ENCODE measurements around the gene FOXL2NB.
"Not testable (repeated sequence)": the region's sequence is repeated elsewhere in the genome, so short reads cannot be mapped to it uniquely, and the experiment has no call there.

FOXL2NB gene

DNA sequence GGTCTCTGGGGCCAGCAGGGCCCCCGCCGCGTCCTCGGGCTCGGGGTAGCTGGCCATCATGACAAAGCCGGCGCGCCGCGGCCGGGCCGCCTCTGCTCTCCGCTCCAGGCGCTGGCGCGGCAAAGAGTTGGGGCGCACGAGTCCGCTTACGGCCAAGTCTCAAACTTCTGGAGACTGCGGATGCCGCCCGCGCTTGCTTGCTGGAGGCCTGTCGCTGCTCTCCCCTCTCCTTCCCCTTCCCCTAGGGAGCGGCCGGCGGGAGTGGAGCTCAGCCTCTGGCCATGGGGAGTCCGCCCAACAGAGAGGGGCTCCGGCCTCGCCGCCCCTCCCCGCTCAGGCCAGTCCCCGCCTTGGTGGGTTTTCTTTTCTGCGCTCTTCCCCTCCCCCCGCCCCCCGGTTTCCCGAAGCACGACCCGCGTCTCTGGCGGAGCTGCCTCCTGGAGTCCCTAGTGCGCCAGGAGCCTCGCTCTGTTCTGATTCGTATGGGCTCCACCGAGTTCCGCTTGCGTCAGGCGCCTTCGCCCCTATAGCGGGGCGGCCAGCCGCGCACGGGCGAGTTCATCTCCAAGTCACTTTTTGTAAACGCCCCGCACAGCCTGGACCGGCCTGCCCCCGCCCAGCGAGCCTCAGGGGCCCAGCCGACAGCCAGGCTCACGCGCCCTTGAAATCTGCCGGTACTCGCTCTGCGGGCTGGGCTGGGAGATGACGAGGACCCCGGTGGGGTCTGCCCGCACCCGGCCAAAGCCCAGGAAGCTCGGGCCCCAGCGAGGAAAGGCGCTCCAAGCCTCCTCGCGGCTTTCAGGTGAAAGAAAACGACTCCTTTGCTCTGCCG lies at the start of gene FOXL2NB, which contains the start of gene FOXL2:
FOXL2NB (plus strand) TSS at position 555 of the 832 bp plus-strand sequence; CDS start at position 703, 148 bp downstream.
FOXL2 (minus strand) TSS at position 475 of the 832 bp plus-strand sequence; CDS start at position 60, 415 bp downstream.
- peak; percentile 88 for DNase-seq

DNA sequence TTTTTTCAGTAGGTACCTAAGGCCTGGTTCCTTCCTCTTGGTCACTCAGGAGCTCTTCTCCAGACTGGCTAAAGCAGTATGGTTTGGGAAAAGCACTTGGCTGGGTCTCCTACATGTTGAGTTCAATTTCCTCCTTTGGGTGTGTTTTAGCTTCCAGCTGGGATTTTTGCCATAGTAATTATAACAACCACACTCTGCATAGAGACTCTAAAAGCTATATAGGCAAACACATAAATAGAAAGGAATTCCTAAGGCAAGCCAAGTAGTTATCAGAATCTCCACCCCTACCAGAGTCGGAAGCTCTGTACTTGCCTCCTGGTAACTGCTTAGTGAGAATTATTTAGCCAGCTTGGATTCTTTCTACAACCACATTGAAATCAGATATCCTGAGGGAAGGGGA lies 48.7 kb upstream of the FOXL2NB start:
- DNase-seq: peak; percentile 41

DNA sequence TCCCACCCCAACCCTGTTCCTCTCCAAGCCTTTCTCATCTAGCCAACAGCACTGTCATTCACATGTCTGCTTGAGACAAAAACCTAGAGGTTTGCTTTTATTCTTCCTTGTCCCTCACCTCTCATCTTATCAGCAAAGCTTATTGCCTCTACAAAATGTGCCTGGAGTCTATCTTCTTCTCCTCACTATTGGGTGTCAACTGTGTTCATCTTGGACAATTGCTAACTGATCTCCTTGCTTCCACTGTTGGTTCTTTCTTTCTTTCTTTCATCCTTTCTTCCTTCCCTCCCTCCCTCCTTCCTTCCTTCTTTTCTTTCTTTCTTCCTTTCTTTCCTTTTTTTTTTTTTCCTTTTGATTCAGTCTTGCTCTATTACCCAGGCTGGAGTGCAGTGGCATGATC lies 48.3 kb upstream of the FOXL2NB start:
- no peak for DNase-seq

DNA sequence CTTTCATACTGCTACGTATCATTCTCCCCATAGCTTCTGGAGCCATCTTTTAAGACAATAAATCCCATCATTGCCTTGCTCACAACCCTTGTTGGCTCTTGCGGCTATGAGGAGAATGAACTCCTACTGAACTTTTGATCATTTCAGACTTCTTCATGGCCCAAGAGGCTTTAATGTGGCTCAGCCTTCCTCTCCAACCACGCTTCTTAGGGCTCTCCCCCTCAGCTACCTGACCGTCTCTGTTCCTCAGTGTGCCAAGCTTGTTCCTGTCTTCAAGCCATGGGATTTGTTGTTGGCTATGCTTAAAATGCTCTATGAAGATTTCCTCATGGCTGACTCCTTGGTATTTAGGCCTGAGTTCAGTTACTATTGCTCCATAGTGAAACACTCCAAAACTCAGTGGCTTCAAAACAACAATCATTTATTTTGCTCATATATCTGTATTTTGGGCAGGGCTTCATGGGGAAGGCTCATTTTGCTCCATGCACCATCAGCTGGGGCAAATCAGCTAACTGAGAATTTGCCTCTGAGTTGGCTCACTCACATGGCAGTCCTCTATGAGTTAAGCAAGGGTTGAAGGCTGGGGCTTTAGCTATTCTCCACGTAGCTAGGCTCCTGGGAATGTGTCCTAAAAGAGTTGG lies 47.5 kb upstream of the FOXL2NB start:
- DNase-seq: no peak

DNA sequence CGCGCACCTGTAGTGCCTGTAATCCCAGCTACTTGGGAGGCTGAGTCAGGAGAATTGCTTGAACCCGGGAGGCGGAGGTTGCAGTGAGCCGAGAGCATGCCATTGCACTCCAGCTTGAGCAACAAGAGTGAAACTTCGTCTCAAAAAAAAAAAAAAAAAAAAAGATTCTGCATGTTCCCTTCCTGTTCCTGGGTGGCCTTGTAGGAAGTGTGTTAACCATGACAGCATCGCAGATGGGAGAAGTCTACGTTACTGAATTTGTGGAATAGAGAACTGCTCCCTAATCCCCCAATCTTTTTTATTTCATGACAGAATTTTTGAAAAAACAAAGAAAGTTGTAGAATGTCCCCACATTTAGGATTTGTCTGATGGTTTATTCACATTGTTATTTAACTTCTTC lies 45.5 kb upstream of the FOXL2NB start:
- DNase-seq: no peak

DNA sequence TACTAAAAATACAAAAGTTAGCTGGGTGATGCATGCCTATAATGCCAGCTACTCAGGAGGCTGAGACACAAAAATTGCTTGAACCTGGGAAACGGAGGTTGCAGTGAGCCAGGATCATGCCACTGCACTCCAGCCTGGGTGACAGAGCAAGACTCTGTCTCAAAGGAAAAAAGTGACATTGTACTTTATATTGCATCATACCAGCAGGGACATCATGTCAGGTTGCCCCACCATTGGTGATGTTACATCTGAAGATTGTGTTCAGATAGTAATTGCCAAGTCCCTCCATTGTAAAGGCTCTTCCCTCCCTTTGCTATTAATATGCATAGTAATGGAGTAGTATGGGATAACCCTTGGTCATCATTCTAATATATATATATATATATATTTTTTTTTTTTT lies 44.8 kb upstream of the FOXL2NB start:
- DNase-seq: no peak

DNA sequence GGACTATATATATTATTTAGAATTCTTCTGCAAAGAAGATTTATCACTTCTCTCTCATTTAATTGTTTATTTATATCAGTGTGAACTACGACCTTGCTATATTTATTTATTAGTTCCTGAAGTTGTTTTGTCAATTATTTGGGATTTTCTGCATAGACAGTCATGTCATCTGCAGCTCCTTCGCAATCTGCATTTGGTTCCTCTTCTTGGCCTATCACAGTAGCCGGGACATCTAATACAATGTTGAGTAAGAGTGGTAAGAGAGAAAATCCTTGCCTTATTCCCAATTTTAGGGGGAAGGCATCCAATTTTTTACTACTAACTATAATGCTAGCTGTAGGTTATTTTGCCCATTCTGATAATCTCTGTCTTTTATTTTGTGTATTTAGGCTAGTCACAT lies 39.5 kb upstream of the FOXL2NB start:
- no peak for DNase-seq

DNA sequence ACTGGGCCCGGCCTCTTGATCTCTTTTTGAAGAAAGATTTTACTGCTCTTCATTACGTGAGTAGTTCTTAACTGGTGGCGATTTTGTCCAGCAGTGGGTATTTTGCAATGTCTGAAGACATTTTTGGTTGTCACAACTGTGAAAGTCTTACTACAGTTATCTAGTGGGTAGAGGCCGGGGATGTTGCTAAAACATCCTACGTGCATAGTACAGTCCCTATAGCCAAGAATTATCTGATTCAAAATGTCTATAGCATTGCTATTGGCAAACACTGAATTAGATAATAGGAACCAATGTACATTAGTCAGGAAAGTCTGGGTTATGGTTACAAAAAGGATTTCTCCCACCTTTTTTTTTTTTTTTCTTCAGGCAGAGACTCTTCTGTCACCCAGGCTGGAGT lies 38.2 kb upstream of the FOXL2NB start:
- no peak for DNase-seq

DNA sequence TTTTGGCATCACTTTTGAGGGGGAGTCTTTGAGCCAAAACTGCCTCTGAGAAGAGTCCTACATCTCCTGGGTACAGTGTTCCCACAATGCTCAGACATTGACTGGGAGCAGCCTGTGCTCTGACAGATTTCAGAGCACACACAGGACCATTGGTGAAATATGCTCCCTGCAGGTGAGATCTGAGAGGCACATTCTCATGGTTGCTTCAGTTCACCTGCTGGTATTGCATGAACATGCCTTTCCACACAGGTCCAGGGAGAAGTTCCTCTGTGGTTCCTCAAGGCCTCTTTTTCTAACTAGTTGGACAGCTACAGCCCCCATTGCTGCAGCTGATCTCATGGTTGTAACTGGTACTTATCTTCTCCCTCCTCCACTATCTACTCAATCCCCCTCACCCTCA lies 37.1 kb upstream of the FOXL2NB start:
- DNase-seq: no peak

DNA sequence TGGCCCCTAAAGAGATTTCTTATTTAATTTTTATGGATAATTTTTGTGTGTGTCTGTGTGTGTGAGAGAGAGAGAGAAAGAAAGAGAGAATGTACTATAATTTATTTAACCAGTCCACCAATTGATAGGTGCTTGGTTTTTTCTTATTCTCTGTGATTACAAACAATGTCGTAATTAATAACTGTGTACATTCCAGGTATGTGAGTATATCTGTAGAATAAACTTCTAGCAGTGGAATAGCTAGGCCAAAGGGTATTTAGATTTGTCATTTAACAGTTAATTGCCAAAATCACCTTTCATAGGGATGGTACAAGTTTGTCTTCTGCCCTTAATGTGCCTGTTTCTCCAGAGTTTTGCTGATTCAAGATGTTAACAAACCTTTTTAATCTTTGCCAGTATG lies 35.4 kb upstream of the FOXL2NB start:
- DNase-seq: no peak

DNA sequence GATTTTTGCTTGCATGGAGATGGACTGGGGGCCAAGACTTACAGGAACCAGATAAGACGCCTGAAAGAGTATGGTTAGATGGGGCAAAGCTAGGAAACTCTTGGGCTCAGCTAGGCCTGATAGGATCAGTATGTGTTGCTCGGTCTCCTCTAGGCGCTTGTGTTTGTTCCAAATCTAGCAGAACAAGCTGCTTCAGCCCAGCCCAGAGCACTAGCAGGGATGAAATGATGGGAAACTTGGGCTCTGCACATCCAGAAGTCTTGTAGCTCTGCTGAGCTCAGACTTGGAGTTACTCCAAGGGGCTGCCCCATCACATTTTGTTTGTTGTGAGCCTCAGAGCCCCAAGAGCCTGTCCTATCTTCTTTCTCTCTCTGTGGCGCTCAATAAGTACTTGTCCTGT lies 34.8 kb upstream of the FOXL2NB start:
- no peak for DNase-seq

DNA sequence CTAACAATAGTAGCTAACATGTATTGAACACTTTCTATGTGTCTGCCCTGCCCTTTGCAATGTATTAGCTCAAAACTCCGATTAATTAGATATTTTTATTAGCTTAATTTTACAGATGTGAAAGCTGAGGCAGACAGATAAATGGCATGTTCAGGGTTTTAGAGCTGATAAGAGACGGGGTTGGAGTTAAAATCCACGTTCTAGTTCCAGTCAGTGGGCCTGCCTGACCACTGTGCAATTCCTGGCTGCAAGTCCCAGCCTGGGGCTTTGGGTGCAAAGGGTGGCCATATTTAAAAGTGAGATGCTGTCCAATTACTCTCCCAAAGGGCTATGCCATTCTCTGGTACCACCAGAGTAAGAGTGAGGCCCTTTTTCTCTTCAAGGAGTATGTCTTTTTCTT lies 33.3 kb upstream of the FOXL2NB start:
- no peak for DNase-seq

DNA sequence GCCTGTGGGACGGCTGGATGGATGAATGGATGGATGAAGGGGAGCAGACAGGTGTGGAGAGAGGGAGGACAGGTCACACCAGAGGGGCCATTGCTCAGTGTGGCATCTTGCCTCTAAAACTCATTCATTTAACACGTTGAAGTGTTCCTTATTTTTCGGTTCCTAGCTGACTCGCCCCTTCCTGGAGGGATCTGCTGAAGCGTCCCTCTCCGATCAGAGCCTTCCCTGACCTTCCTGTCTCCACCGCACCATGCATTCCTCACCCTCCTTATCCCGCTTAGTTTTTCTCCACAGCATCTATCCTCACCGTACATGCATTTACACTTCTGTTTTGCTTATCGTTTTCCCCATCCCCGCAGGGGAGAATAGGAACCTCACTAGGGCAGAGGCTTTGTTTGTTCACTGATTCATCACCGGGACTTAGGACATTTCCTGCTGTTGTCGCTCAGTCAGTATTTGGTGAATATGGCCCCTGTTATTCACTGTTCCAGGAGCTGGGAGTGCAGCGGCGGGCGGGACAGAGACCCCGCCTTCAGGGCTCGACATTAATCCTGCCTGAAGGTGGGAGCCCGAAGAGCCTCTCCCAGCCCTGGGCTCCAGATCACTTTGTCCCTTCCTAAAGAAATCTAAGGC lies 32.0 kb upstream of the FOXL2NB start:
- no peak for DNase-seq

DNA sequence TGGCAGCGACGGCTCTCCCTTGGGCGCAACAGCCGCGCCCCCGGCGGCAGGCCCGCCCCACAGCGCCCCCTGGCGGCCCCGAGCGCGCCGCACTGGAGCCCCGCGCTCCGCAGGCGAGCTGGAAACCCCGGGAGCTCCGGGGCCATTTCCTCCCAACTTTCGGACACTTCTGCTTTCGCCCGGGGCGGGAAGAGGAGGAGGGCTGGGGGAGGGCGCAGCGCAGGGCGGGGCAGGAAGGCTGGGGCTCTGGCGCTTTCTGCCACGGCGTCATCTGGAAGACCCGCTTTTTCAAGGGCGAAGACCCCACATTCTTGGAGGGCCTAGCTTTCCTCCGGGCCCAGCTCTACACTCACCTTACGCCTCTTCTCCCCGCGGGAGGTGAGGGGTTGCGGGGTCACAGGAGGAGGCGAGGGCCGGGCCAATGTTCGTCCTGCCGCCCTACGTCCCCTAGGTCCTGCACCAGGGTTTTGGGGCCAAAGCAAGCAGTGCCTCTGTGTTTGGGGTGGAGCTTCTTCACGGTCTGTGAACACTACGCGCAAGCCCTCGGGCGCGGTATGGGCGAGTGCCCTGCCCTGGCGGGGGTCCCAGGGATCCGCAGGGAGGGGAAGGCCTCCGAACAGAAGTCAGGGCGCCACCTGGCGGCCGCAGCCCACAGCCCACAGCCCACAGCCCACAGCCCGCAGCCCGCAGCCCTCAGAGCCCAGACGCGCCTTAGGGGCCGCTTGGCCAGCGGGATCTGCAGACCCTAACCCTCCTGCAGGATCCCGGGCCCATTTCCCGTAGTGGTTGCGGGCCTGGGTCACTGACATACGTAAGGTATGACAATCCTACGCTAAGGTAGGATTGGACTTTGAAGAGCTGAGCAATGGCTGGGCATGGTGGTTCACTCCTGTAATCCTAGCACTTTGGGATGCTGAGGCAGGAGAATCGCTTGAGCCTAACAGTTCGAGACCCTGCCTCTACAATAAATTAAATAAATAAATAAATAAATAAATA lies 31.2 kb upstream of the FOXL2NB start:
- DNase-seq: peak; percentile 97

DNA sequence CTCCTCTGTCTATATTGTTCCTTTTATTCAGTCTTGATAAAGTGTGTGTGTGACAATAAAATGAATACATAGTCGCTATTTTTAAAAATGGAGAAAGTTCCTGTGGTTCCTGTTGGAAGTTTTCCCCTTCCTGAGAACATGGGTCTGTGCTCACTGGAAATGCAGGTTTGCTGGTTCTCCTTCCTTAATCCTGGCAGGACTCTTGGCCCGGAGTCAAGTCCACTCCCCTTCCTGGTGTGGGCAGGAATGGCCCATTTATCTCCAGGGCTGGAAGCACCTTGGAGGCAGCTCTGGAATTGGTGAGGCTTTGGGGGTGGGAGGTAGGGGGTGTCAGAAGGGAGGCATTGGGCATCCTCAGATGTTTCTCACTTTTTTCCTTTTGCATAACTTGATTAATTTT lies 30.2 kb upstream of the FOXL2NB start:
- DNase-seq: no peak

DNA sequence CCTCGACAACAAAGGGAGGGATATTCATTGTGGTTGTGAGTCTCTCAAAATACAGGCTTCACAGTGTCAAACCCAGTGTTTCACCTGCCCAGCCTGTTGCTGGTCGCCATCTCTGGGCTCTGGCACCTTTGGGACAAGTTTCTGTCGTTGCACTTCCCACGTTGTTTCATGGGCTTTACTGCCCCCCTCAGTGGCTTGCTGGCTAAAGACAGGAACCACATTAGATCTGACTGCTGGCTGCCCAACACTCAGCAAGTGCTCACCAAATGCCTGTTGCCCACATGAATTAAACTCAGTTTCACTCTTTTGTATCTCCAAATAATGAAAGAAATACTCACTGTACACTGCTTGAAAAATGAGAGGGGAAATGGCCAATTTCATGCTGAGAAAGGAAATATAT lies 27.7 kb upstream of the FOXL2NB start:
- no peak for DNase-seq

DNA sequence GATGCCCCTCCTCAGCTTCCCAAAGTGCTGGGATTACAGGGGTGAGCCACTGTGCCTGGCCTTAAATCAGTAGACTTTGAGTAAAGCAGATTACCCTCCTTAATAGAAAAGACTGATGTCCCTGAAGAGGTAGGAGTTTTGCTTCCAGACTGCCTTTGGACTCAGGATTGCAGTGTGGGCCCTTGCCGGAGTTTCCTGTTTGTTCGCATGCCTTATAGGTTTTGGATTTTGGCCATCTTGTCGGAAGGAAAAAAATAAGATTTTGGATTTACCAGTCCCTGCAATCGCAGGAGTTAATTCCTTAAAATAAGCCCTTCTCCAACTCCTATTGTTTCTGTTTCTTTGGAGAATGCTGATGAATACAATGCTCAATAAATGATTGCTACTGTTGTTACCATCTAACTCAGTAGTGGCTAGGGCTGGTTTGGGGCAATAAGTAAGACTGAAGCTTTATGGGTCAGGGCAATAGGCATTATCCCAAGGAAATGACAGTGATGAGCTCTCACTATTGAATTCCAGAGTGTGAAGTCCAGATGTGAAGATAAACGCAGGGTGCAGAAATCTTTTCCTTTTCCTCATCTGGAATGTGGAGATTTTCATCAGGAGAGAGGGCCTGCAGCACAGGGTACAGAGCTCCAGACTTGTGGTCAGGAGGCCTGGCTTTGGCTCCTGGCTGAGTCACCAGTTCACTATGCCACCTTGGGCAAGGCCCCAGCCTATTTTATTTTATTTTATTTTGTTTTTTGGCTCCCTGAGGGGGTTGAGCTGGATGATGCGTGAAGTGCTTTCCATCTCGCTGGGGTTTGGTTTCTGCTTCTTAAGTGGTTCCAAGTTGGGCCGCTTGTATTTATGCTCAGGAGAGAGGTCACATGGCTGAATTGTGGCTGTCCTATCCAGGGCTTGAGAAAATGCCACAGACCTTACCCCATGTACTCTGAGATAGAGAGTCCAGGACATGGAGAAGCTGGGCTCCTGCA lies 25.4 kb upstream of the FOXL2NB start:
- DNase-seq: no peak

DNA sequence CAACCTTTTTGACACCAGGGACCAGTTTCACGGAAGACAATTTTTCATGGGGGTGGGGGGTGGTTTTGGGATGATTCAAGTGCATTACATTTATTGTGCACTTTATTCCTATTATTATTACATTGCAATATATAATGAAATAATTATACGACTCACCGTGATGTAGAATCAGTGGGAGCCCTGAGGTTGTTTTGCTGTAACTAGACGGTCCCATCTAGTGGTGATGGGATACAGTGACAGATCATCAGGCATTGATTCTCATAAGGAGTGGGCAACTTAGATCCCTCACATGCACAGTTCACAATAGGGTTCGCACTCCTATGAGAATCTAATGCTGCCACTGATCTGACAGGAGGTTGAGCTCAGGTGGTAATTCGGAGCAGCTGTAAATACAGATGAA lies 24.6 kb upstream of the FOXL2NB start:
- not testable (repeated sequence) for DNase-seq

DNA sequence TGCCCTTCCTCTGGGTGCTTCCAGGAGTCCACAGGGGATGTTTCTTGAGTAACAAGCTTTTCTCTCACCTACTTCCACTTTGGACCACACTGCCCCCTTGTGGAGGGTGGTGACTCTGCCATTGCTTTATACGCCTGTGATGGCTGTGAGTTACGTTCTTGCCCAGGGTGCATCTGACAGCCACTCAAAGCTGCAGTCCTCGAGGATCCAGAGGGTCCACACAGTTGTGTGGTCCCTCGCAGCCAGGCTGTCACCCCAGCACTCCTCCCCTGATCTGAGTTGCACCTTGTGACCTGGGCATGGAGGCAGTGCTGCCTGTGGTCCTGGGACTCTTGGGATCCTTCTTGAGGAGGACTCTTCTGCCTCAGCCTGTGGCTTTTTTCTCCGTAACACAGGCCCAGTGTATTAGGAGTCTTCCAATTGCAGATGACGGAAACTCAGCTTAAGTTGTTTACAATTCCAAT lies 23.5 kb upstream of the FOXL2NB start:
- DNase-seq: peak; percentile 91

DNA sequence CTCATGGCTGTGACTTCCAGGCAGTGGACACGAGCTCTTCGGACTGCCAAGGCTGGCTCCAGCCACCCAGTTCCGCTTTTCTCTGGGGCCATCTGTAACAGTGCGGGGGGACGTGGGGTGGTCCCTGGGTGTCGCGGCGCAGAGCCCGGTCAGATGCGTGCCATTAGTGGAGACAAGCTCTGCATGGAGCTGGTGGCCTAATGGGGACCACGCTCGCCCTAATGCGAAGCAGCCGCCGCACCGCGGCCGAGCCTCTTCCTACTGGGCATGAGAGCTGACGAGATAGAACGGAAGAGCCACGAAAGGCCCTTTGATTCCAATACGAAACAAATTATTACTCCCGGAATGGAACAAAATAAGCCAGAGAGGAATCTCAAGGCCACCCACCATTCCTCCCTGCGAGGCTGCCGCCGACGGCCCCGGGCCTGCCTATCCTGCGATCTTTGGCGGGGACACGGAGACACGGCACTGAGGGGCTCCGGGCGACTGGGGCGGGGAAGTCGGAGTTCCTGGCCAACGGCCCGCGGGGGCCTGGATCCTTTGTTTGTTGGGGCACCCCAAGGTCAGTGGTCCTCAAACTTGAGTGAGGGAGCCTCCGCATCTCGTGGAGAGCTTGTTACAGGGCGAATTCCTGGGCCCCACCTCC lies 18.2 kb upstream of the FOXL2NB start:
- DNase-seq: no peak

All from eye (tissue), 1 donor.